ENCODE measurements around the gene FOXJ3.

The FOXJ3 gene

GRCh38 chr1:42359466-42359865 is 24.4 kb upstream of the FOXJ3 start:
- Histone ChIP-seq H3K36me3 (ENCODE audit: control insufficient read depth, insufficient read depth, low read length) (no peaks in the 10 kb centered on the region), H3K27ac (ENCODE audit: low read depth, low read length) (no peak overlapping the region), H3K9ac (ENCODE audit: low read length) (no peak overlapping the region), H3K27me3 (ENCODE audit: control insufficient read depth, insufficient read depth, low read length) (no peaks in the 10 kb centered on the region), H3K4me1 (ENCODE audit: control insufficient read depth, insufficient read depth, low read length) (no peaks in the 10 kb centered on the region), H3K4me3 (ENCODE audit: low read length) (no peak overlapping the region)

- Histone ChIP-seq H3K36me3 (ENCODE audit: control insufficient read depth, insufficient read depth, low read length) (no peaks in the 10 kb centered on the region), H3K4me3 (ENCODE audit: low read length) (no peak overlapping the region), H3K27ac (ENCODE audit: low read depth, low read length) (no peak overlapping the region), H3K27me3 (ENCODE audit: control insufficient read depth, insufficient read depth, low read length) (no peaks in the 10 kb centered on the region), H3K9ac (ENCODE audit: low read length) (no peak overlapping the region), H3K4me1 (ENCODE audit: control insufficient read depth, insufficient read depth, low read length) (no peaks in the 10 kb centered on the region)
These were observed 23.8 kb upstream of the FOXJ3 start for GRCh38 chr1:42358791-42359190.

GRCh38 chr1:42350086-42350485 is 15.1 kb upstream of the FOXJ3 start:
- Histone ChIP-seq H3K27ac (ENCODE audit: low read depth, low read length) (no peak overlapping the region), H3K4me3 (ENCODE audit: low read length) (no peak overlapping the region), H3K36me3 (ENCODE audit: control insufficient read depth, insufficient read depth, low read length) (no peaks in the 10 kb centered on the region), H3K27me3 (ENCODE audit: control insufficient read depth, insufficient read depth, low read length) (no peaks in the 10 kb centered on the region), H3K9ac (ENCODE audit: low read length) (no peak overlapping the region), H3K4me1 (ENCODE audit: control insufficient read depth, insufficient read depth, low read length) (no peaks in the 10 kb centered on the region)

- Histone ChIP-seq H3K4me1 (ENCODE audit: control insufficient read depth, insufficient read depth, low read length) (no peaks in the 10 kb centered on the region), H3K27me3 (ENCODE audit: control insufficient read depth, insufficient read depth, low read length) (no peaks in the 10 kb centered on the region), H3K9ac (ENCODE audit: low read length) (no peak overlapping the region), H3K27ac (ENCODE audit: low read depth, low read length) (no peak overlapping the region), H3K4me3 (ENCODE audit: low read length) (no peak overlapping the region), H3K36me3 (ENCODE audit: control insufficient read depth, insufficient read depth, low read length) (no peaks in the 10 kb centered on the region)
These were observed 13.5 kb upstream of the FOXJ3 start for GRCh38 chr1:42348498-42348897.

GRCh38 chr1:42343049-42343448 is 8.0 kb upstream of the FOXJ3 start:
- Histone ChIP-seq H3K9ac (ENCODE audit: low read length) (no peak overlapping the region), H3K36me3 (ENCODE audit: control insufficient read depth, insufficient read depth, low read length) (no peaks in the 10 kb centered on the region), H3K4me1 (ENCODE audit: control insufficient read depth, insufficient read depth, low read length) (no peaks in the 10 kb centered on the region), H3K4me3 (ENCODE audit: low read length) (no peak overlapping the region), H3K27ac (ENCODE audit: low read depth, low read length) (no peak overlapping the region), H3K27me3 (ENCODE audit: control insufficient read depth, insufficient read depth, low read length) (no peaks in the 10 kb centered on the region)

- Histone ChIP-seq H3K4me1 (ENCODE audit: control insufficient read depth, insufficient read depth, low read length) (no peaks in the 10 kb centered on the region), H3K36me3 (ENCODE audit: control insufficient read depth, insufficient read depth, low read length) (no peaks in the 10 kb centered on the region), H3K27ac (ENCODE audit: low read depth, low read length) (no peak overlapping the region), H3K9ac (ENCODE audit: low read length) (no peak overlapping the region), H3K4me3 (ENCODE audit: low read length) (no peak overlapping the region), H3K27me3 (ENCODE audit: control insufficient read depth, insufficient read depth, low read length) (no peaks in the 10 kb centered on the region)
These were observed 5.9 kb upstream of the FOXJ3 start for GRCh38 chr1:42340901-42341300.

- no peaks in the 10 kb centered on the region for H3K27me3 ChIP-seq (ENCODE audit: control insufficient read depth, insufficient read depth, low read length)
- H3K27ac ChIP-seq (ENCODE audit: low read depth, low read length): no peak overlapping the region
- no peak overlapping the region for H3K9ac ChIP-seq (ENCODE audit: low read length)
- H3K4me3 ChIP-seq (ENCODE audit: low read length): no peak overlapping the region
- no peaks in the 10 kb centered on the region for H3K4me1 ChIP-seq (ENCODE audit: control insufficient read depth, insufficient read depth, low read length)
- H3K36me3 ChIP-seq (ENCODE audit: control insufficient read depth, insufficient read depth, low read length): no peaks in the 10 kb centered on the region
These were observed 5.1 kb upstream of the FOXJ3 start for GRCh38 chr1:42340093-42340492.

GRCh38 chr1:42336978-42337377 is 1.9 kb upstream of the FOXJ3 start:
- Histone ChIP-seq H3K27ac (ENCODE audit: low read depth, low read length) (no peak overlapping the region), H3K9ac (ENCODE audit: low read length) (no peak overlapping the region), H3K4me3 (ENCODE audit: low read length) (no peak overlapping the region), H3K27me3 (ENCODE audit: control insufficient read depth, insufficient read depth, low read length) (no peaks in the 10 kb centered on the region), H3K36me3 (ENCODE audit: control insufficient read depth, insufficient read depth, low read length) (no peaks in the 10 kb centered on the region), H3K4me1 (ENCODE audit: control insufficient read depth, insufficient read depth, low read length) (peaks cover 9% of the 10 kb centered on the region)

GRCh38 chr1:42335809-42336518 is 929 bp upstream of the FOXJ3 start:
- Histone ChIP-seq H3K4me3 (ENCODE audit: low read length) (peak overlapping the region; percentile 99), H3K27me3 (ENCODE audit: control insufficient read depth, insufficient read depth, low read length) (no peaks in the 10 kb centered on the region), H3K27ac (ENCODE audit: low read depth, low read length) (peak overlapping the region; percentile 89), H3K9ac (ENCODE audit: low read length) (peak overlapping the region; percentile 98), H3K4me1 (ENCODE audit: control insufficient read depth, insufficient read depth, low read length) (peaks cover 9% of the 10 kb centered on the region), H3K36me3 (ENCODE audit: control insufficient read depth, insufficient read depth, low read length) (no peaks in the 10 kb centered on the region)

- Histone ChIP-seq H3K27me3 (ENCODE audit: control insufficient read depth, insufficient read depth, low read length) (no peaks in the 10 kb centered on the region), H3K4me3 (ENCODE audit: low read length) (peak overlapping the region; percentile 91), H3K36me3 (ENCODE audit: control insufficient read depth, insufficient read depth, low read length) (no peaks in the 10 kb centered on the region), H3K4me1 (ENCODE audit: control insufficient read depth, insufficient read depth, low read length) (peaks cover 9% of the 10 kb centered on the region), H3K27ac (ENCODE audit: low read depth, low read length) (peak overlapping the region; percentile 89), H3K9ac (ENCODE audit: low read length) (peak overlapping the region; percentile 75)
These were observed 590 bp downstream of the FOXJ3 start for GRCh38 chr1:42334240-42335049.

- Histone ChIP-seq H3K27me3 (ENCODE audit: control insufficient read depth, insufficient read depth, low read length) (no peaks in the 10 kb centered on the region), H3K9ac (ENCODE audit: low read length) (no peak overlapping the region), H3K36me3 (ENCODE audit: control insufficient read depth, insufficient read depth, low read length) (no peaks in the 10 kb centered on the region), H3K4me1 (ENCODE audit: control insufficient read depth, insufficient read depth, low read length) (peaks cover 9% of the 10 kb centered on the region), H3K27ac (ENCODE audit: low read depth, low read length) (no peak overlapping the region), H3K4me3 (ENCODE audit: low read length) (peak overlapping the region; percentile 91)
These were observed 1.3 kb downstream of the FOXJ3 start for GRCh38 chr1:42333662-42334239.

- Histone ChIP-seq H3K27me3 (ENCODE audit: control insufficient read depth, insufficient read depth, low read length) (no peaks in the 10 kb centered on the region), H3K9ac (ENCODE audit: low read length) (no peak overlapping the region), H3K36me3 (ENCODE audit: control insufficient read depth, insufficient read depth, low read length) (no peaks in the 10 kb centered on the region), H3K4me3 (ENCODE audit: low read length) (no peak overlapping the region), H3K4me1 (ENCODE audit: control insufficient read depth, insufficient read depth, low read length) (peaks cover 9% of the 10 kb centered on the region), H3K27ac (ENCODE audit: low read depth, low read length) (no peak overlapping the region)
These were observed 2.2 kb downstream of the FOXJ3 start for GRCh38 chr1:42332877-42333276.
